ENCODE measurements around the gene C12orf57.

C12orf57 gene

GRCh38 chr12:6919588-6919987, 24.2 kb upstream of the C12orf57 start:
- no peak for DNase-seq

- no peak for DNase-seq
Measured at GRCh38 chr12:6921539-6921938, 22.3 kb upstream of the C12orf57 start.

GRCh38 chr12:6921996-6922946, 21.6 kb upstream of the C12orf57 start:
- no peak for DNase-seq

GRCh38 chr12:6923003-6923732, 20.7 kb upstream of the C12orf57 start:
- DNase-seq = no peak

- no peak for DNase-seq
Measured at GRCh38 chr12:6923851-6924250, 20.0 kb upstream of the C12orf57 start.

- no peak for DNase-seq
Measured at GRCh38 chr12:6925239-6925539, 18.6 kb upstream of the C12orf57 start.

GRCh38 chr12:6925540-6926279, 18.1 kb upstream of the C12orf57 start:
- DNase-seq = no peak

- peak; percentile 78 for DNase-seq
Measured at GRCh38 chr12:6927379-6928021, 16.3 kb upstream of the C12orf57 start, which contains the start of gene ATN1. TSS of gene ATN1 (plus strand) at chr12:6927959. CDS start at chr12:6934002, 6,043 bp downstream.

GRCh38 chr12:6928022-6928702, 15.7 kb upstream of the C12orf57 start:
- DNase-seq = peak; percentile 27

GRCh38 chr12:6928703-6929407, 15.0 kb upstream of the C12orf57 start:
- peak; percentile 24 for DNase-seq

GRCh38 chr12:6929466-6930452, 14.1 kb upstream of the C12orf57 start:
- peak; percentile 39 for DNase-seq

GRCh38 chr12:6932766-6933165, 11.1 kb upstream of the C12orf57 start:
- no peak for DNase-seq

- no peak for DNase-seq
Measured at GRCh38 chr12:6934110-6934509, 9.7 kb upstream of the C12orf57 start.

- no peak for DNase-seq
Measured at GRCh38 chr12:6935371-6936193, 8.2 kb upstream of the C12orf57 start.

- DNase-seq = no peak
Measured at GRCh38 chr12:6936194-6936635, 7.6 kb upstream of the C12orf57 start.

GRCh38 chr12:6936636-6937480, 7.0 kb upstream of the C12orf57 start:
- peak; percentile 67 for DNase-seq

GRCh38 chr12:6937481-6938352, 6.1 kb upstream of the C12orf57 start:
- peak; percentile 98 for DNase-seq

Measured in hematopoietic multipotent progenitor cell treated with erythropoietin and hydrocortisone succinate and interleukin-3 and kit ligand, for 4 days (in vitro differentiated cells).